ENCODE results near the gene CASK.

Gene CASK

DNA sequence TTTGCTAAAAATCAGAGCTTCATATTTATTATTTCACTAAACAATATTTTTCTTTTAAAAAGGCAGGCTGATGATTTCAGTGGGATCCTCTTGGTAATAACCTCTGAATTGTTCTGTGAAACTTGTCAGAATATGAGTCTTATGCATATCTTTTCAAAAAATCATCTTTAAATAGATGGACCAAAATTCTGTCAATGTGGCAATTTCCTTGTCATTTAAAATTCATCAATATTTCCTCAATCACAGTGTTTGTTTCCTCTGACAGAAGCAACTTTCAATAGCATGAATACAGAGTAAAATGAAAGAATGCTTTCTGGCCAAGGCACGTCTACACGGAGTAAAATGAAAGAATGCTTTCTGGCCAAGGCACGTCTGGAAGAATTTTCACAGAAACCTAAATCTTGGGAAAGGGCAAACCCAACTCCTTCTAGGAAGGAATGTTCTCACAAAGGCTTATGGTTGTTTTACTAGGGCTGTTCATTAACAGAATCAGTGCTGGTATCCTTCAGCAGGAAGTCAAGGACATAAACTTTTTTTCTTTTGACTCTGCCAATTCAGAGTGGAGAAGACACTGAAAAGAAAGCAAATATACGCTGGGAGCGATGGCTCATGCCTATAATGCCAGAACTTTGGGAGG, 333.6 kb downstream of the CASK start:
- no peak for DNase-seq (ENCODE audit: low read depth in 1 of 2, low spot score in 1 of 2)

DNA sequence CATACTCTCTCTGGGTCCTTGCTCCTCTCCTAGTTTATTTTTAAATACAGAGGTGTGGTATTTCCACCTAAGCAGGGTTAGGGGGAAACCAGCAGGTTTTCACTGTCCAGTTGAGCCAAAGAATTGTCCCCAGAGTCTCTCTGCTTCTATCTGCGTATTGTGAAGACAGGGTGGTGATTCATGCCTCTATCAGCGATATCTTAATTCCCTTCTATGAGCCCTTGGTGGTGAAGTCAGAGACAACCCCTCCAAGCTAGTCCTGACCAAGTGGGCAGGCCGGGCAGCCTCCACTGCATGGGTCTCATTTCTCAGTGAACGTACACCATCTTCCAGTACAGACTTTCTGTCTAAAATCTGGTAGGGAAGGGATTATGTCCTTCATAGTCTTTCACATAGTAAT, 335.1 kb downstream of the CASK start:
- DNase-seq (ENCODE audit: low read depth in 1 of 2, low spot score in 1 of 2): no peak

DNA sequence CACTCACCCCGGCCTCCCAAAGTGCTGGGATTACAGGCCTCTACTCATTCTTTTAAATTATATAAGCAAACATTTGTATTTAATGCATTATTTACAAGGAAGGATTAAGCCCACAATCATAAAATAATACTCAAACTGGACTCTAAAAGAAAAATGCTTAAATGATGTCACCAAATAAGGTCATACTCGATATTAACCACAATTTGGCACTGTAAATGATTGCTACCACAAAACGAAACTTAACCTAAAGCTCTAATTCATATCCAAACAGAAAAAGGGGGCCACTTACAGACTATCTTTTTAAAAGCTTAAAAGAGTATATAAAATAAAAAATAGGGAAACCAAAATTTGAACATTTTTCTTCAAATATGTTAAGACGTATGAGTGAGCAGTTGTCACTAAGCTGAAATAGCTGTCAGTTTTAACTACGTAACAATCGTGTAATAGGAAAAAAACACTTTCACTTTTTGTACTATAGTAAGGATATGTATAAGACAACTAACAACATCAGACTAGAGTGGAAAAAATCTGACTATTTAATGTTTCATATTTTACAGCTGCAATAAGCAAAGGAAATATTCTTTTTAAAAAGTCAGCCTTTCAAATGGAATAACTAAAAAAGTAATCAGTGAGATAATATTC, 342.8 kb downstream of the CASK start:
- DNase-seq (ENCODE audit: low read depth in 1 of 2, low spot score in 1 of 2): no peak

DNA sequence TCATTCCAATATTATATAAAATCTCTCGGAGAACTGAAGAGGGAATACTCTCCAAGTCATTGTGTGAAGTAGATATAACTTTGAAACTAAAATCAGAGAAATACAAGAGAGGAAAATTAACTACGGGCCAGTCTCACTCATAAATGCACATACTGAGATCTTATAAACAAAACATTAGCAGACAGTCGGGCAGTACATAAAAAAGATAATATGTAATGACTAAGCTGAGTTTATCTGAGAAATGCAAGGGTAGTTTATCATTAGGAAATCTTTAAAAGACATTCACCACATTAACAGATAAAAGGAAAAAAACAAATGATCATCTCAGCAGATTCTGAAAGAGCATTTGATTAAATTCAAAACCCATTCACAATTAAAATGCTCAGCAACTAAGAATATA, 359.5 kb downstream of the CASK start:
- no peak for DNase-seq (ENCODE audit: low read depth in 1 of 2, low spot score in 1 of 2)

DNA sequence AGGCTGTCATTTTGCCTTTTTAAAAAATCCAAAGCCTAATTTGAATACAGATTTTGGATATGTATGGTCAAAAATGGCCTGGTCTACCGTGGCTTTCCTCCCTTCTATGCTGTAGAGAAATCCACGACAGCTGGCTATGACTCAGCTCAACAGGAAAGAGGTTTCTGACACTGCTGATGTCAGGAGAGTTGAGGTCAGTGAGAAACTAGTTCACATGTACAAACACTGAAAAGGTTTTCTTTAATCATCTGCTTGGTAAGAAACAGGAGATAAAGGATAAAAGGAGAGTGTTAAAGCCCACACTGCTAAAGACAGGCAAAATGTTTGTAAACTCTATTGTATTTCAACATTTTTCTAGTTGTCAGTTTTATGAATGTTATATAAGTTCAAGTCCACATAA, 362.3 kb downstream of the CASK start:
- no peak for DNase-seq (ENCODE audit: low read depth in 1 of 2, low spot score in 1 of 2)

DNA sequence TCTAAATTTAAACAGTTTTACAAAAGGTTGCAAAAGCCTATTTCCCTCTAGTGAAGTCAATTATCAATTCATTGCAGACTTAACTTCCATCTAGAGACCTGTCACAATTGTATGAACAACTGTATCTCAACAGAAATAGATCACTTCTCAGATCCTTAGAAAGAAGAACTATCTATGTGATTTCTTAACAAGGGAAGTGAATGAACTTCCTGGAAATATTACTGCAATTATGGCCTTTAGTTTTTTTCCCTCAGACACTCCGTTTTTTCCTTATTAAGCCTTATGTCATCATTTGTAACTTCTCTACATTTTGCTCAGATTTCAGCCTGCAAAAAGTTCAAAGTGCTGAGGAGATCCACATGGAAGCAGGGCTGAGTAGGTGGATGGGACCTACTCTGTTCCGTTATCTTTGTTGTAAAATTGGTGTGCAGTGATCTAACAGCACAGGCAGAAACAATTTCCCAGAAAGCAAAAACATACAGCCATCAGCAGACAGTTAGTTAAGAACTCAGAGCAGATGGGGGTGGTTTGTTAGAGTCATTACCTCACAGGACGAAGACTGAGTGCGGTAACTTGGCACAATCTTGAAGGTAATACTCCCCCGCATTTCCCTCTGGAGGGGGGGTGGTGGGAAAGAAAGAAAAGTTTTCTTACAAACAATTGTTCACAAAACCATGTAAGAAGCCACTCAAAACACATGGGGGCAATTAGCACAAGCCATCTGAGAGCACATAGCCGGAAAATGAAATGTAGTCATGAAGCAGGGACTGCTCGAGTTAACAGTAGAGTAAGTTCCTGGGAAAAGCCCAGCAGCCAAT, 363.9 kb downstream of the CASK start:
- DNase-seq (ENCODE audit: low read depth in 1 of 2, low spot score in 1 of 2): no peak

DNA sequence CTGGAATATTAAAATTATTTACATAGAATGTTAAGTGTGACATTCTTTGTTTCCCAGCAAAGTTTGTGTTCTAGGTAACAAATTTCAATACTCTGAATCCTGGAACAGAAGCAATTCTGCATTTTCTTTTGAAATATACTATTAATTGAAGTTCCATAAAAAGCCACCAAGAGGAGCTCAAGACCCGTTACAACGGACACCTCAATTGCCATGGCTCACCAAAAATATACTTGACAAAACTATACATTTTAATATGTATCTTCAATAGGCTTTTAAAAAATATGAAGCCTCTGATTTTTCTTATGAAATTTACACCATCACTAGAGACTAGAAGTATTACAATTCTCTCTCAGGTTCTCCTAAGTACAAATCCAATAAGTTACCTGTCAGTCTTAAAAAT, 364.8 kb downstream of the CASK start:
- no peak for DNase-seq (ENCODE audit: low read depth in 1 of 2, low spot score in 1 of 2)

DNA sequence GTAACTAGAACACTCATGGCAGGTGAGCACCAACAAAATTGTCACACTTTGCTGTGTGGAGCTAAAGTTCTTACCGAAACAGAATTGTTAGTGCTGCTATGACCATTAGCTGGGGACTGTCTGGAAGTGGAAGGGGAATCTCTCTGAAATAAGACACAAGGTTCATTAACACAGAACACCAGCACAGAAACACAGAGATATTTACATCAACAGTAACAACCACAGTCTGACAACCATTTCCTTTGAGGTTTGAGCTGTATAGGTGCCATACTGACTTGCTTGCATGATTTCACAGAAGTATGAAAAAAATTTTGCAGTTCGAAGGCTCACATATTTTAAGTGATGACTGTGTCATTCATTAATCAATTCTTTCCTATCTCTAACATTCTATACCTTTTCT, 366.4 kb downstream of the CASK start:
- DNase-seq (ENCODE audit: low read depth in 1 of 2, low spot score in 1 of 2): no peak

DNA sequence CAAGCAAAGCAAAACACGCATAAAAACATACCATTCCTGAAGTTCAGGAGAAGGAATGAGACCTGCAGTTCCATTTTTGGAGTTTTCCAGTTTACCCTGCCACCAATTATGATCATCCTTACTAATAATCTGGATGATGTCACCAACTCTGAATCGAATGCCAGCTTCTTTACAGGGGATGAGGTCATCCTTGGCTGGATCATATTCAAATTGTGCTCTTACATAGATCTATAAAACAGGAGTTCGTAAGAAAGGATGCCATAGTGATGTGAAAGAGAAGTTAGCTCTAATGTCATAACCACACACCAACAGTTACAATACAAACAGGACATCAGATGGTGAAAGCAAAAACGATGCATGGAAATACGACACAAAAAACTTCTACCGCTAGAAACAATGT, 369.7 kb downstream of the CASK start:
- DNase-seq (ENCODE audit: low read depth in 1 of 2, low spot score in 1 of 2): no peak

DNA sequence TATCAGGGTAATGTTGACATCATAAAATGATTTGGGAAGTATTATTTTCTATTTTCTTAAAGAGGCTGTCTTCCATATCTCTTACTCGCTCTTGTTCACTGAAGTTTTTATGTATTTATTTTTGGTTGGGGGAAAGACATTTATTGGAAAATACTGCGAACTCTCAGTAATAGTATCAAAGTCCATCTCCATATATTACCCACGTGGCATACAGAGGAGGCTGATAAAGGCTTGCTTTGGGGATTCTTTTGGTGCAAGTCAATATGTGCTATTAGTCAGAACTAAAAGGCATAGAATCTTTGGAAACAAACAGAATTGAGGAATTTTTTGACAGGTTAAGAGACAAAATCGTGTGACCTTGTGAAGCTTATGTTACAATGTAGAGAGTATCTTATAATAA, 374.9 kb downstream of the CASK start:
- DNase-seq (ENCODE audit: low read depth in 1 of 2, low spot score in 1 of 2): no peak

DNA sequence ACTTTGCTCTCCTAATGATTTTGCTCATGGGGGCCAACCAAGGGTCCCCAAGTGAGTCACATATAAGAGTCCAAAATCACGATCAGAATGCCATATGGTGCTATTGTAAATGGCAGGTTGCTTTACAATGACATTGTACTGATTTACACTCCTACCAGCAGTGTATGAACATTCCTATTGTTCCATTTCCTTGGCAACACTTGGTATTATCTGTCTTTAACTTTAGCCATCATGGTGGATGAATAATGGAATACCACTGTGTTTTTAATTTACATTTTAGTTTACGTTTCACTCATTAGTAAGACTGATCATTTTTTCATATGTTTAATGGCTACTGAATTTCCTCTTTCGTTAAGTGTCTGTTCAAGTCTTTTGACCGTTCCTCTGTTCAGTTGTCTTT, 379.7 kb downstream of the CASK start:
- no peak for DNase-seq (ENCODE audit: low read depth in 1 of 2, low spot score in 1 of 2)

DNA sequence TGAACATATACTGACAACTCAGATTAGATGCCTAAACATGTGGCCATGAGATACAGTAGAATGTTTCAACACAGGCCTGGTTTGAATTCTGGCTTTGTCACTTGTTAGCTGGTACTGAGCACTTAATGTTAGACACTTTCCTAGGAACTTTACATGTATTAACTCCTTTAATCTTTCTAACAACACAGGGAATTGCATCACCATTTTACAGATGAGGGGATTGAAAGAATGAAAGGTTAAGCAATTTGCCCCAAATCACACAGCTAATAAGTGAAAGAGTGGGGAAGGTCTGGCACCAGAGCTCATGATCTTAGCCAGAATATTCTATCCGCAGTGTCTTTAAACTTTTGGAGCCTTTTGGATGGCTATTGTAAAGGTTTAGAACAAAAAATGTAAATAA, 380.3 kb downstream of the CASK start:
- no peak for DNase-seq (ENCODE audit: low read depth in 1 of 2, low spot score in 1 of 2)

DNA sequence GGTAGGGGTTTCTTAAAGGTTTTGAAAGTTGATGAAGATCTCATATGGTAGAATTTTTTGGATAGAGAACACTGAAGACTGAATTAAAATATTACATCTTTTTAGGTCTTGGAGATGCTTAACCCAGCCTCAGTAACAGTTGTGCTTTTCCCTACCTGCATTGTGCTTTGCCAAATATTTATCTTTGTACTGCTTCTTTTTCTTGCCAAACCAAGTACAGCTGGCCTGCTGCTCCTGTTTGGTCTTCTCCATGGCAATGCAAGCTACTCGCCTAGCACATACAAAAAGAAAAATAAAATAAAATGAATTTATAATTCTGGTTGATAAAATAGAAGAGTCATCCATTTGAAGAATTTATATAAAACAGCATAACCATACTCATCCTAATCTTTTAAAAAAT, 380.8 kb downstream of the CASK start:
- no peak for DNase-seq (ENCODE audit: low read depth in 1 of 2, low spot score in 1 of 2)

DNA sequence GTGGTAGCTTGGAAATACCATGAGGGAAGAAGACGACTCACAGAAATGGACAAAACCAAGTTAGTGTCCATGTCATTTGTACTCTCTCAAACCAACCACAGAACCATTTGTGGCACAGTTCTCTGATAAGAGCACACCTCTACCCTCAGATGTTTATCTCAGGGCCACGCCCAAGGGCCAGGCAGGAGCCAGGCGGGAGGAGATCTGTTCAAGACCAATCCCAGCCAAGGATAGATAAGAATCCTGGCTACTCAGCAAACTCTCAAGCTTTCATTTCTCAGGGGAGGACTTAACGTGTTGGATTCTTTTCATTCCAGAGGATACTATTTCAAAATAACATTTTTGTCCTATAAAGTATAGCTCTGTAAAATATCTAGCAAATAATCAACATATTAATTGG, 381.2 kb downstream of the CASK start:
- DNase-seq (ENCODE audit: low read depth in 1 of 2, low spot score in 1 of 2): no peak

DNA sequence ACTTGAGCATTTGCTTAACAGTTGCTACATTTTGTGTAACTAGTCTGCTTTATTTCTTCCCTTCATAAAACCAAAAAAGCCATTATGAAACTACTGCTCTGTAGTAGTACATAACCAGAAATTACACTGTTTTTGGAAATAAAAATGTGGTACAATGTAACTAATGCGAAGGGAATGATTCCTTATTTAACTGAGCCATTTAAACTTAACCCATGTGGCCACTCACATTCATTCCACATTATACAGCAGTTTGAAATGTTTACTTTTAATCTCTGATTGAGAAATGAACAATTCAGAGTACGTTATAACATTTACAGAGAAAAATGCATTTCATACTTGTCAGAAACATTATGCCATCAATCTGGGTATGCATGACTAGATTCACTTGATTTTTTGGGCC, 382.0 kb downstream of the CASK start:
- no peak for DNase-seq (ENCODE audit: low read depth in 1 of 2, low spot score in 1 of 2)

DNA sequence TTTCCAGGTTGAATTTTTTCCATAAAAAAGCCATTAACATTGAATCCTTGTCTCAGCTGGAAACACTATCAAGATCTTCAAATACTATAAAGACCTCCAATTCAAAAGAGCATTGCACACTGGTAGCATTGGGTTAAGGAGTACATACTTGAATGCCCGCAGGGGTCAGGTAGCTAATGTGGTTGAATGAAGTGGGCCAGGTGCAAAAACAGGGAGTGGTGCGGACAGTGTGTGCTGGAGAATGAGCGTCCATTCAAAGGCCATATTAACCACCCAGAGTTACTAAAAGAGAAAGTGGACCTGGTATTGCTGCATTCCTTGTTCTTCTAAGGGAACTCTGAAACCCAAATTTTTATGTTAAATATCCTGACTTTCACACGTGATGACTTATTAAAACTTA, 384.6 kb downstream of the CASK start:
- no peak for DNase-seq (ENCODE audit: low read depth in 1 of 2, low spot score in 1 of 2)

DNA sequence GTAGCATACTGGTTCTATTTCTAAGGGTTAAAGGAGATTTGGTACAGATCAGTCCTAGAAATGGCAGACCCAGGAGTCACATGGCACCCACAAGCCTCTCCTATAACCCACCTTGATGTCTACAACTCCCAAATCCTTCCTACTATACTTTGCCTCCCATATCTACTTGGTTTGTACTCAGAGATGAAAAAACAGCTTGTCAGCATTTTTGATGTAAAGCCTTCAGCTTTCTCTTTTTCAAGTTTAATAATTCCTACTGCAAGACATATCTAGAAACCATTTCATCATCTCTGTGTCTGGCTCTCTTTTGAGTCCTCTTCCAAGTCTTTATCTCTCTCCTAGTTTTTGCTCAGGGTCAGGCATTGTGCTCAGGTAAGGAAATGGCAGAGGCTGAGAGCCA, 393.3 kb downstream of the CASK start:
- no peak for DNase-seq (ENCODE audit: low read depth in 1 of 2, low spot score in 1 of 2)

DNA sequence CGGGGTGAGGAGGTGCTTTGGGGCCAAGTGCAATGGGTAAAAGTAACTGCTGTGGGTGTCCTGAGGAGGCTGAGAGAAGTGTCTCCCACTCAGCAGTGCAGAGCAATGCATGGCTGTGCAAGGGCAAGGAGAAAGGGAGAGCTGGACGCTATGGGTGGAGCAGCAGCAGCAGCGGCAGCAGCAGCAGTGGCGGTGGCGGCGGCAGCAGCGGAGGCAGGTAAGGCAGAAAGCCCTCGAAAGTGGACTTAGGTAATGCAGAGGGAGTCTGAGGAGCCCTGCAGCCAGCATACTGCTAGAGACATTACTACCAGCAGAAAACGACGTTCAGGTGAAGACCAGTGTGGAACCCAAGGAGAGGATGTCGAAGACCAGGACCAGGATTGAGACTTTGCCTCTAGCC, 394.1 kb downstream of the CASK start:
- DNase-seq (ENCODE audit: low read depth in 1 of 2, low spot score in 1 of 2): no peak

DNA sequence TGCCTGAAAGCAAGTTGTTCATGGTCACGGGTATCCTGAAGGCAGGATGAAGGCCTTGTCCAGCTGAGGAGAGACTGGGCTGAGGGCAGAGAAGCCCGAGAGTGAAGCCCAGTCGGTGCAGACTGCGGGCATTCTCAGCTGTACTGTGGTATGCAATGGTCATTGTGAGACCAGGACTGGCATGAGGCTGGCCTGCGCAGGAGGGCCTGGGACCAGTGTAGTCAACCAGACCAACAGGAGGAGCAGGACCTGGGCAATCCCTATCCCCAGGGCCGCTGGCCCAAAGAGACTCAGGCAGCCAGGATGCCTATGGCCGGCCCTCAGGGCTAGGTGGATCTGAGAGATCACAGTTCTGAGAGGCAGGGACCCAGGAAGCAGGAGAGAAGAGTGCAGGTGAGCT, 394.6 kb downstream of the CASK start:
- no peak for DNase-seq (ENCODE audit: low read depth in 1 of 2, low spot score in 1 of 2)

DNA sequence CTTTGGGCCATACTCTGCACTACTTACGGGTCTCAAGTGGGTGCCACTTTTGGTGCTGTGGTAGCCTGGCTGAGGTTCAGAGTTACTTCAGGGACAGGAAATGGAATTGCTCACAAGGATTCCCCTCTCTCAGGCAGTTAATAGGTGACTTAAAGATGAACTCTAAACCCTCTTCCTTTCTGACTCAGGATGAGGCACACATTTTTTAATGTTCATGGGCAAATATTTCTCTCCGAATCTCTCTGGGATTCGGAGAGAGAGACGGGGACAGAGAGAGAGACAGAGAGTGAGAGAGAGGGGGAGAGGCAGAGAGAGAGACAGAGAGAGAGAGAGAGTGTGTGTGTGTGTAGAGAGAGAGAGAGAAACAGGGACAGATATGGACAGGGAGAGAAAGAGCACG, 396.4 kb downstream of the CASK start:
- no peak for DNase-seq (ENCODE audit: low read depth in 1 of 2, low spot score in 1 of 2)

DNA sequence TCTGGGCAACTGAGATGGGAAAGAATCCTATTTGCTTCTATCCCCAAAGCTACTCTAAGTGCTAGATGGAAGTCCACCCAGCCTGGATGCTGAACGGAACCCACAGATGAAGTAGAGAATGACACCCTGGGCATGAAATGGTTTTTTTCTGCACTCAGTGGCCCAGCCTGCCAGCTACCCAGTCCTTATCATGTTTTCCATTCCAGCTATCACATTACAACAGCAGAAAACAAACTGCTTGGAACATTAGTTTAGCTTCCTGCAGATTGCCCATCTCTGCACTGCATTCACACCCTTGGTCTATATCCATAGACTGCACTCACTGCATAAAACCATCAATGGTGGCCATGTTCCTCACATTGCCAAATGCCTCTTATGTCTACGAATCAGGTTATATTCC, 397.1 kb downstream of the CASK start:
- no peak for DNase-seq (ENCODE audit: low read depth in 1 of 2, low spot score in 1 of 2)

DNA sequence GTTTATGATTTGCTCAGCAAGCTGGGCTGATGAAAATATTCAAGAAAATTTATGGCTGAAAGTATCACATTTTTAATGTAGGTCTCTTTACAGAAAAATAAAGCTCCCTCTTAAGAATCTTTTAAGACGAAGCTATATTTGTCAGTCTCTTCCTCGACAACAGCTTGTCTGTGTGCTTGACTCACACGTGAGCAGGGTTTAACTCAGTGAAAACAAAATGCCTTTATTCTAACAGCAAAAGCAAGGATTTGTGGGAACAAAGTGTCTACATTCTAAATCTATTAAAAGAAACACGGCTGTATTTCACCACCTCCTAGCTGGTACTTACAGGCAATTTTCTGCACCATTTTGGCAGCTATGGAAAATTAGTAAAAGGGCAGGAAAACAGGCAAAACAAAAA, 400.7 kb downstream of the CASK start:
- DNase-seq (ENCODE audit: low read depth in 1 of 2, low spot score in 1 of 2): no peak

DNA sequence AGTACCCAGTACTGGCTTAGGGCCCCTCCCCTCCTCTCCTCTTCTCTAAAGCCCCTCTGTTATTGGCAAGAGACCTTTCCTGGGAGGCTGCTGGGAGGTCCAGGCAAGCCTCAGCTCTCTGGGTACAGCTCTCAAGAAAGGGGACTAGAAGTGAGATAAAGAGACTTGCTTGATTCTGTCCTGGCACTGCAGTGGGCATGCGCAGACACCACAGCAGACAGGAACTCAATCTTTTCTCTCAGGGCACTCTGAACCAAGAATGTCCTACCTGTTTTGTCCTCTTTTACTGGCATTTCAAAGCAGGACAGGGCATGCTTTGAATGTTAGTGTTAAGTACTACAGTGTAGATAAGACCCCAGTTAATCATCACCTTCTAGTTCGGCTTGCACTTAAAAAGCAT, 401.3 kb downstream of the CASK start:
- DNase-seq (ENCODE audit: low read depth in 1 of 2, low spot score in 1 of 2): no peak

Data from stimulated activated CD4-positive, alpha-beta T cell treated with anti-CD3 and anti-CD28 coated beads, Interleukin-15, amount 100 ng/mL, for 1 hour (primary cell).